Neural cell (in vitro differentiated cells): ENCODE results near the gene ZDHHC3.

Experiments
- EP300 ChIP-seq: fragments of 450-650 bp; conservative IDR thresholded peaks from 2 replicates; pipeline ENCODE4 v1.6.1; 2014; ENCODE audit warnings: antibody characterized with exemption, mild to moderate bottlenecking, moderate library complexity; ENCODE audit not compliant: poor library complexity, severe bottlenecking
- POLR2AphosphoS5 ChIP-seq: IDR thresholded peaks from 2 replicates; pipeline ENCODE4 v1.6.1; 2012
- RAD21 ChIP-seq: fragments of 450-650 bp; conservative IDR thresholded peaks from 2 replicates; pipeline ENCODE4 v1.6.1; 2014; ENCODE audit warnings: antibody characterized with exemption, mild to moderate bottlenecking, moderate library complexity
- TAF1 ChIP-seq: IDR thresholded peaks from 2 replicates; pipeline ENCODE4 v1.6.1; 2012; ENCODE audit warnings: low read depth
- TF ChIP-seq, protein P1 (sequence below): fragments of 450-650 bp; IDR thresholded peaks from 2 replicates; pipeline ENCODE4 v1.5.1; 2014; ENCODE audit warnings: antibody characterized with exemption, mild to moderate bottlenecking, moderate library complexity; ENCODE audit not compliant: poor library complexity, severe bottlenecking

DNA sequence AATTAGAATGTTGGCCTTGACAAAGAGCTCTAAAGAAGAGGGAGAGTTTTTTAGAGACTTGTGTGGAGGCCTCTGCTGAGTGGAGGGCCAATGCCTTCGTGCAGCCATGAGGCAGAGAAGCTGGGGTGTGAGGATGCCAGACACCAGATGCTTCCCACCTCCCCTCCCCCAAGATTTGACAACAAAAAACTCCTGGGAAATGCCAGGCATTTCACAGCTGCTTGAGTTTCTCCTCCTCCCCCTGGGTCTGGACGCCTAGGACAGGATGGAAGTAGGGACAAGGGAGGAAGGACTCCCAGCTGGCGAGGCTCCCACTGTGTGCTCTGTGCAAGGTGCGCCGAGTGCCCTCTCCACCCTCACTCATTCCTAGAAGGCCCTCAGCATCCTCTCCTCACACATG, 81.5 kb downstream of the ZDHHC3 start:
- TF ChIP-seq POLR2AphosphoS5 (no peak), TAF1 (no peak), EP300 (no peak), RAD21 (no peak)
- TF ChIP-seq, protein P1, sequence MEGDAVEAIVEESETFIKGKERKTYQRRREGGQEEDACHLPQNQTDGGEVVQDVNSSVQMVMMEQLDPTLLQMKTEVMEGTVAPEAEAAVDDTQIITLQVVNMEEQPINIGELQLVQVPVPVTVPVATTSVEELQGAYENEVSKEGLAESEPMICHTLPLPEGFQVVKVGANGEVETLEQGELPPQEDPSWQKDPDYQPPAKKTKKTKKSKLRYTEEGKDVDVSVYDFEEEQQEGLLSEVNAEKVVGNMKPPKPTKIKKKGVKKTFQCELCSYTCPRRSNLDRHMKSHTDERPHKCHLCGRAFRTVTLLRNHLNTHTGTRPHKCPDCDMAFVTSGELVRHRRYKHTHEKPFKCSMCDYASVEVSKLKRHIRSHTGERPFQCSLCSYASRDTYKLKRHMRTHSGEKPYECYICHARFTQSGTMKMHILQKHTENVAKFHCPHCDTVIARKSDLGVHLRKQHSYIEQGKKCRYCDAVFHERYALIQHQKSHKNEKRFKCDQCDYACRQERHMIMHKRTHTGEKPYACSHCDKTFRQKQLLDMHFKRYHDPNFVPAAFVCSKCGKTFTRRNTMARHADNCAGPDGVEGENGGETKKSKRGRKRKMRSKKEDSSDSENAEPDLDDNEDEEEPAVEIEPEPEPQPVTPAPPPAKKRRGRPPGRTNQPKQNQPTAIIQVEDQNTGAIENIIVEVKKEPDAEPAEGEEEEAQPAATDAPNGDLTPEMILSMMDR = no peak
